Panc1 (cell line): ENCODE results near the gene PRDM12. TPM values are rescaled to one million over a fixed set of nuclear protein-coding genes. Genes with fewer than 3 reads are reported as not detected.

Source experiments
- ATAC-seq: fragments of 200-7000 bp; cut with Tn5 transposase; 2 replicates; pipeline ENCODE4 v1.9.1; 2020; ENCODE audit warnings: mild to moderate bottlenecking, moderate library complexity
- BruUV-seq: library from RNA; stranded (reverse); fragments of 400-500 nt; replicated peaks from 2 replicates; lab custom pipeline; 2021; lab: Mats Ljungman, UMichigan
- CTCF ChIA-PET: fragments of 300-600 bp; sonication (Branson Sonifier 250); formaldehyde crosslinking; loops from one replicate; lab custom pipeline; 2022; ENCODE audit warnings: antibody characterized with exemption; lab: Charles Lee
- POLR2A ChIA-PET: fragments of 300-600 bp; sonication (Branson Sonifier 250); formaldehyde crosslinking; loops from one replicate; lab custom pipeline; 2022; ENCODE audit warnings: antibody characterized with exemption; lab: Charles Lee
- DNase-seq: peaks from one replicate; pipeline ENCODE4 v3.0.0-alpha.2; 2010; ENCODE audit warnings: low read depth, low spot score
- H3K27ac ChIP-seq: 2 replicates; pipeline ENCODE4 v1.5.1; 2011; ENCODE audit warnings: mild to moderate bottlenecking, low read length, inconsistent platforms
- H3K27me3 ChIP-seq: fragments of 200-500 bp; sonication (Bioruptor generic); 2 replicates; pipeline ENCODE4 v1.6.0; 2014; ENCODE audit warnings: low read length, inconsistent platforms; ENCODE audit not compliant: control insufficient read depth, insufficient read depth
- H3K36me3 ChIP-seq: fragments of 200-500 bp; sonication (Bioruptor generic); 2 replicates; pipeline ENCODE4 v1.5.1; 2014; ENCODE audit warnings: inconsistent platforms, mild to moderate bottlenecking, low read length, moderate library complexity; ENCODE audit not compliant: control insufficient read depth, insufficient read depth
- H3K4me1 ChIP-seq: 2 replicates; pipeline ENCODE4 v1.5.1; 2011; ENCODE audit warnings: inconsistent platforms, mild to moderate bottlenecking, low read length, moderate library complexity; ENCODE audit not compliant: control insufficient read depth, insufficient read depth
- H3K4me3 ChIP-seq, 2 experiments: 2 replicates each; pipeline ENCODE4 v1.5.1; 2011 to 2012; ENCODE audit warnings: low read depth in 2 of 2, low read length in 2 of 2, mild to moderate bottlenecking in 2 of 2, inconsistent platforms in 1 of 2, moderate library complexity in 1 of 2
- H3K9me3 ChIP-seq: fragments of 200-500 bp; sonication (Bioruptor generic); 2 replicates; pipeline ENCODE4 v1.5.1; 2014; ENCODE audit warnings: low read depth, mild to moderate bottlenecking, inconsistent platforms, low read length, moderate library complexity; ENCODE audit not compliant: control insufficient read depth, insufficient read depth
- POLR2AphosphoS5 ChIP-seq: IDR thresholded peaks from 2 replicates; pipeline ENCODE4 v1.6.1; 2012; ENCODE audit warnings: mild to moderate bottlenecking, low read depth, low read length, moderate library complexity
- REST ChIP-seq, 2 experiments: IDR thresholded peaks; 2 replicates each; pipeline ENCODE4 v1.6.1; 2011 to 2012; ENCODE audit warnings: low read depth in 2 of 2, control low read depth in 1 of 2, low read length in 1 of 2, mild to moderate bottlenecking in 1 of 2, moderate library complexity in 1 of 2; ENCODE audit not compliant: insufficient read depth in 1 of 2
- SIN3A ChIP-seq: IDR thresholded peaks from 2 replicates; pipeline ENCODE4 v1.6.1; 2012; ENCODE audit warnings: low read depth, mild to moderate bottlenecking, low read length, moderate library complexity, borderline replicate concordance; ENCODE audit not compliant: insufficient read depth
- TCF7L2 ChIP-seq: IDR thresholded peaks from 2 replicates; pipeline ENCODE4 v1.6.1; 2011; ENCODE audit warnings: mild to moderate bottlenecking, low read depth, low read length, inconsistent platforms
- in situ Hi-C: cut with HindIII; loops from 2 replicates; pipeline ENCODE4 v1.10.0; 2016; ENCODE audit warnings: low sequenced_read_pairs, low pct_unique_long_range_greater_than_20kb
- intact Hi-C: fragments of 100-400 bp; cut with micrococcal nuclease; formaldehyde crosslinking; loops from one replicate; pipeline ENCODE4 v1.10.0; 2022; ENCODE audit not compliant: unreplicated experiment
- total RNA-seq: library from RNA; stranded (reverse); gene quantifications from one replicate; pipeline ENCODE4 v1.2.1, GENCODE V29; 2021; ENCODE audit not compliant: unreplicated experiment
- TF ChIP-seq, protein P1 (sequence below): fragments of 450-650 bp; IDR thresholded peaks from 2 replicates; pipeline ENCODE4 v1.5.1; 2017; ENCODE audit warnings: mild to moderate bottlenecking

Gene PRDM12
- total RNA-seq, 1 experiment from 2014 or later = 0.08 TPM

DNA sequence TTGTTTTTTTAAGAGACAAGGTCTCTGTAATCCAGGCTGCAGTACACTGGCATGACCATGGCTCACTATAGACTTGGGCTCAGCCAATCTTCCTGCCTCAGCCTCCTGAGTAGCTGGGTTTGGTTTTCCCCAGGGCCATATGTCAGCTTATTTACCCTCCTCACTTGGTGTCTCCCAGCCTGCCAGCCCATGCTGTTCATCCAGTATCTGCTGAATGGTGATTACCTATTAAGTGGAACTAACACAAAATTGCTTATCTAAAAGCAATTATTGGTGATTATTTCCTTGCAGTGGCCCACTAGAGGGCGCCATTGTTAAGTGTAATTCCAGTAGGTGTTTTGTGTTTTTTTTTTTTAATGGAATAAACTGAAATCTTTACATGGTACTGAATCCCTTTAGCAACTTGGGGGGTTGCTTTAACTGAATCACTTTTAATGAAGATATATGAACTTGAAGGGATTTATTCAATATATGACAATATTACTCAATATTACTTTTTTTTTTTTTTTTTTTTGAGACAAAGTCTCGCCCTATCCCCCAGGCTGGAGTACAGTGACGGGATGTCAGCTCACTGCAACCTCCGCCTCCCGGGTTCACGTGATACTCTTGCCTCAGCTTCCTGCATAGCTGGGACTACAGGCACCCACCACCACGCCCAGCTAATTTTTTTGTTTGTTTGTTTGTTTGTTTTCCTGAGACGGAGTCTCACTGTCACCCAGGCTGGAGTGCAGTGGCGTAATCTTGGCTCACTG is 43.0 kb downstream of the PRDM12 start:
- BruUV-seq = no TSS peak
- TF ChIP-seq, protein P1, sequence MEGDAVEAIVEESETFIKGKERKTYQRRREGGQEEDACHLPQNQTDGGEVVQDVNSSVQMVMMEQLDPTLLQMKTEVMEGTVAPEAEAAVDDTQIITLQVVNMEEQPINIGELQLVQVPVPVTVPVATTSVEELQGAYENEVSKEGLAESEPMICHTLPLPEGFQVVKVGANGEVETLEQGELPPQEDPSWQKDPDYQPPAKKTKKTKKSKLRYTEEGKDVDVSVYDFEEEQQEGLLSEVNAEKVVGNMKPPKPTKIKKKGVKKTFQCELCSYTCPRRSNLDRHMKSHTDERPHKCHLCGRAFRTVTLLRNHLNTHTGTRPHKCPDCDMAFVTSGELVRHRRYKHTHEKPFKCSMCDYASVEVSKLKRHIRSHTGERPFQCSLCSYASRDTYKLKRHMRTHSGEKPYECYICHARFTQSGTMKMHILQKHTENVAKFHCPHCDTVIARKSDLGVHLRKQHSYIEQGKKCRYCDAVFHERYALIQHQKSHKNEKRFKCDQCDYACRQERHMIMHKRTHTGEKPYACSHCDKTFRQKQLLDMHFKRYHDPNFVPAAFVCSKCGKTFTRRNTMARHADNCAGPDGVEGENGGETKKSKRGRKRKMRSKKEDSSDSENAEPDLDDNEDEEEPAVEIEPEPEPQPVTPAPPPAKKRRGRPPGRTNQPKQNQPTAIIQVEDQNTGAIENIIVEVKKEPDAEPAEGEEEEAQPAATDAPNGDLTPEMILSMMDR = peak; percentile 77
- no peak for TF ChIP-seq REST (IDR thresholded peaks at IDR 0.05; ENCODE audit: insufficient read depth in 1 of 2, low read depth in 2 of 2, low read length in 1 of 2)
- in situ Hi-C loops (no loop called here), intact Hi-C loops (loop anchor here (5.0 kb wide), 1 partner anchor 160 kb away; no protein-coding TSS in a partner anchor)
- POLR2A ChIA-PET = no interaction called here
- Histone ChIP-seq H3K9me3 (no peaks in the 10 kb centered on the region), H3K36me3 (no peaks in the 10 kb centered on the region; the same call in 1 of the 2 replicates), H3K27me3 (no peaks in the 10 kb centered on the region), H3K4me3 (no peak overlapping the region), H3K27ac (no peak overlapping the region), H3K4me1 (0 out of 2 replicates have a peak, but pooled peaks cover 7% of the 10 kb centered on the region)
- DNase-seq (no peak), ATAC-seq (peak; percentile 83)
- CTCF ChIA-PET = interaction anchor here (0.5 to 0.7 kb wide), 3 partner anchors 10 to 660 kb away, joined by 3 to 5 read pairs (median 3); no protein-coding TSS in a partner anchor

DNA sequence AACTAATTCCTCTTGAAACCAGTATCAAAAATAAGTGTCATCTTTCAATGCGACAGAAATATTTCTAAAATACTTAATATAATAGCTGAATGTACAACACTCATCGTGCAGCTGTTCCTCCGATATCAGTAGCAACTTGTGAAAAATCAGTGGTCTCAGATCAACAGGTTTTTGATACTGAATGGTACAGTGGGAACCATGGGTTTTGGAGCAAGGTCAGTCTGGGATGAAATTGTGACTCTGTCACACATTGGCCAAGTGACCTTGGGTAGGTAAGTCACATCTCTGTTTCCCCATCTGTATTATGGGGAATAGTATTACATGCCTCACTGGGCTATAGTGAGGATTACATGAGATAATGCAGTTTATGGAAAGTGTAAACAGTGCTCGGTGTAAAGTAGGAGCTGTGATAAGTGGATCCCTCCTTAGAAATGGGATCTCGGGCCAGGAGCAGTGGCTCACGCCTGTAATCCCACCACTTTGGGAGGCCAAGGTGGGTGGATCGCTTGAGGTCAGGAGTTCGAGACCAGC is 46.5 kb downstream of the PRDM12 start:
- ATAC-seq (no peak), DNase-seq (no peak)
- TF ChIP-seq POLR2AphosphoS5 = no peak
- no peak for TF ChIP-seq TCF7L2
- TF ChIP-seq REST (IDR thresholded peaks at IDR 0.05; ENCODE audit: insufficient read depth in 1 of 2, low read depth in 2 of 2, low read length in 1 of 2) = no peak
- TF ChIP-seq SIN3A = no peak
- TF ChIP-seq, protein P1 = no peak
- H3K36me3 ChIP-seq = no peaks in the 10 kb centered on the region; the same call in 1 of the 2 replicates
- intact Hi-C loops (no loop called here), in situ Hi-C loops (no loop called here)
- ChIA-PET POLR2A (interaction anchor here (0.6 kb wide), 1 partner anchor 372 kb away, joined by 6 read pairs; no protein-coding TSS in a partner anchor), CTCF (interaction anchor here (0.8 kb wide), 1 partner anchor 999 kb away, joined by 4 read pairs; no protein-coding TSS in a partner anchor)
- no peak overlapping the region for H3K27ac ChIP-seq
- BruUV-seq = no TSS peak
- H3K4me1 ChIP-seq = 0 out of 2 replicates have a peak, but pooled peaks cover 7% of the 10 kb centered on the region
- no peaks in the 10 kb centered on the region for H3K9me3 ChIP-seq
- H3K27me3 ChIP-seq = no peaks in the 10 kb centered on the region
- H3K4me3 ChIP-seq = no peak overlapping the region
